ENCODE results near the gene SDC3. TPM values are rescaled to one million over a fixed set of nuclear protein-coding genes. Genes with fewer than 3 reads are reported as not detected.

Gene SDC3
- polyA plus RNA-seq, 5 donors = 31.6 to 44.1 (median 33.7) TPM

GRCh38 chr1:30857062-30857461 lies 51.5 kb downstream of the SDC3 start:
- DNase-seq = no peak

DNA sequence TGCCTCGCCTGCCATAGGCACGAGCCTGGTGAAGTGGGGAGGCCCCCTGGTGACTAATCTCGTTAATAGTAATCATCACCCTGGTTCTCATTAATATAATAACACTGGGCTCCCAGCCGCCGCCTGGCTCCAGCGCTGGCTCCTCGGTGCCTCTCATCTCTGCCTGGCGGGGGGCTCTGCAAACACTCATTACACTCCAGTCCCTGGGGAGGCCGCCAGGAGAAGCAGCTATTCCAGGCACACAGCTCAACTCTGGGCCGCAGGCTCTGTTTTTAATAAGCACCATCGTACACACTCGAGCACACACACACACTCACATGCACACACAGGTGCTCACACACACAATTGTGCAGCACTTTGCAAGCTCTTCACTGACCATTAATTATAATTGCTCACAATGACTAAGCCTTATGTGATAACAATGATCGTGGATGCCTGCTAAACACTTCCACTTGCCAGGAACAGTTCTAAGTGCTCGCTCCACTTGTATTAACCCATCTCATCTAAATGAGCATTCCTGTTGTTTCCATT lies 52.2 kb downstream of the SDC3 start:
- DNase-seq = no peak

DNA sequence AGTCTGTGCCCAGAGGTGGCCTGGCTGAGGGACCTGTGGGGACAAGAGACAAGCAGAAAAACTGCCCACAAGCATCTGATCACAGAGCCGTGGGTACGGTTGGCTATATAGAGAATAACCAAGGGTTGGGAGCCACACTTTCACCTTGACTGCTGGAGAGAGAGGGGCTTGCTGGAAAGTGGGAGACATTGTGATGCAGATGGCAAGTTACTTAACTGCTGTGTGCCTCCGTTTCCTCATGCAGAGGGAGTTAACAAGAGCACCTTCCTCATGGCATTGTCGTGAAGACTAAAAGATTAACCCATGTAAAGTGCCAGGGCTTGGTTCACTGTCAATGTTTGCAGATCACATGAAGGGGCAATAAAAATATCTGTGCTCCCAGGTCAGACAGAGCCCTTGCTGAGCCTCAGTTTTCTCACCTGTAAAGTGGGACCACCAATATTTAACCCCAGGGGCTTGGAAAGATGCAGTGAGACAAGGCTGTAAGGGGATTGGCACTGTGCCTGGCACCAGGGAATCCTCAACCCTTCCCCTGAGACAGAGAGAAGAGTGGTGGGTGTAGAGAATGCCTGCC lies 52.8 kb downstream of the SDC3 start:
- no peak for DNase-seq

GRCh38 chr1:30853350-30853749 lies 55.2 kb downstream of the SDC3 start:
- DNase-seq = no peak

DNA sequence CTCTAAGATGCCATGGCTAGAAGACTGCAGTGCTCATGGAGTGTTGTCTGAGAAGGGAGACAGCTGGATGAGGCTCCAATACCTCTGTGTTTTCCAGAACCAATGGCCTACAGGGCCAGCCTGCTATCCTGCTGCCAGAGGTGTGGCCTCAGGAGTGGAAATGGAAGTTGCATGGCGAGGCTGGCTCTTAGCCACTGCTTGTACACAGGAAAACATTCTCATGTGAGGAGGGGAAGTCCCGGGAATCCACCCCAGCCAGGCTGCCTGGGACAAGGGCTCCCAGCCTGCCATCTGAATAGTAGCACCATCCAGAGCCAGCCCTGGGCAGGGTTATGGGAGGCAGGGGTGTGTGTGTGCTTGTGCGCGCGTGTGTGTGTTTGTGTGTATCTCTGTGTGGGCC lies 56.5 kb downstream of the SDC3 start:
- peak in 1 of 2 donors; percentile 59 for DNase-seq

DNA sequence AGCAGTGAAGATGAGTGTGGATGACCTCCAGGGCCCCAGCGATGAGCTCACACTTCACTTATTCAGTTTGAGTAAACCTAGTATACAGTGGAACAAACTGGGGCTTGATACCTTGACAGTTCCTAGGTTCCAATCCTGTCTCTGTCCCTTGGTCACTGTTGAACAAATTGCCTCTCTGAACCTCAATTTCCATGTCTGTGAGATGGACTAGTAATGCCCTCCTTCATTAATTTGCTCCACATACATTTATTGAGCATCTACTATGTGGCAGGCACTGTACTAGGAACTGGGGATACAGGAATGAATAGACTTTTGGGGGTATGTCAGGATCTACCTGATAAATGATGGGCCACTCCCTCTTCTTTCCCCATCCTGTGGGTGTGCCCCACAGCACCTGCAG lies 57.3 kb downstream of the SDC3 start:
- no peak for DNase-seq

GRCh38 chr1:30850607-30851006 lies 58.0 kb downstream of the SDC3 start:
- no peak for DNase-seq

- no peak for DNase-seq
Observed at GRCh38 chr1:30848130-30848529, 60.4 kb downstream of the SDC3 start.

DNA sequence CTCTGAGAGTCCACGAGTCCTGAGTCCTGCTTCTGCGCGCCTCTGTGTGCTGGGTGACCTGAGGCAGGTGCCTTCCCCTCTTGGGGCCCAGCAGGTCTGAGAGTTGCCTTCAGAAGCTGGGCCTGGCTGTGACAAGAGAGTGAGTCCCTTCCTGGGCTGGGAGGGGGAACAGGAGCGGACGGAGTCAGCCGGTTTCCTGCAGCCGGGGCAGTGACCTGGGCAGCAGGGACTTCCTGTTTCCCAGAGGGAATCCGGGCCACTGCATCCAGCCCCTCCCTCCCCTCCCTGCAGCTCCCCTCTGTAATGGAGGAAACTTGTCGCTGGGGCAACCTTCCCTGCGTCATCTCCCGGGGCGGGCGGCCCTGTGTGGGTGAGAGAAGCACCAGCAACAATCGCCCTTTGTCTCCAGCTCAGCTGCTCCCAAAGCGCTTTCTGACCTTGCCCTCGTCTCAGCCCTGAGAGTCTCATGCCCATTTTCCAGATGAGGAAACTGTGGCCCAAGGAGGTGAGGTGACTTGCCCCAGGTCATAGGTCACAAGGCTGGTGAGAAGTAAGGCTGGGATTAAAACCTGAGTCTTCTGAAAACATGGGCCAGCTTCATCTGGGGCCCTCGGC lies 61.1 kb downstream of the SDC3 start:
- peak in 1 of 2 donors; percentile 66 for DNase-seq

DNA sequence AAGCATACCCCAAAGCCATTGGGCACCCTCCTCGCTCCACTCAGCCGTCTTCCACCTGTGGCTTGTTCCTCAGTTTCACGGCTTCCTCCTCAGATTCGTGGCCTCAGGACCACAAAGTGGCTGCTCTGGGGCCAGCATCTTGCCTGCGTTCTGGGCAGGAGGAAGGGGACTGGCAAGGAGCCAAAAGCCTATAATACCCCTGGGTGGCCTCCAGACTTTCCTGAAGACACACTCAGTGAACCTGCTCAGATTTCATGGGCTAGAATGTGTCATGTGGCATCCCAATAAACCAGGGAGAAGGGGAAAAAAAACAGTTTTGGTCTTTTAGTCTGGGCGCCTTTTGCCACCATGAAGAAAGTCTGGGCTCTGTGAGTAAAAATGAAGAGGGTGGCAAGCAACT lies 62.0 kb downstream of the SDC3 start:
- DNase-seq = no peak

DNA sequence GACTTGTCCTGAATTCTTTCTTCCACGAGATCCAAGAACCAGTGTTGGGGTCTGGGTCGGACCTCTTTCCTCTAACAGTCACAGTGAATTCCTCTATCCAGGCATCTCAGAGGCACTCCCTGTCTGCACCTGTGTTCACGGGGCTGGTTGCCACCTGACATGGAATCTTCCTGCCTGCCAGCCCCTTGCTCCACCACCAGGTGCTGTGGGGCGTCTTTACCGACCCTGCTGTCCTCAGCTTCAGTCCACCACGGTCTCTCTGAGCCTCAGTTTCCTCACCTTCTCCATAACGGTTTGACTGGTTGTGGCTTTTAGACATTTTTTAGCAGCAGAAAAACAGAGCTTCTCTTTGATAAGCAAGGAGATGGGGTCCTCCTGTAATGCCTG lies 62.7 kb downstream of the SDC3 start:
- no peak for DNase-seq

DNA sequence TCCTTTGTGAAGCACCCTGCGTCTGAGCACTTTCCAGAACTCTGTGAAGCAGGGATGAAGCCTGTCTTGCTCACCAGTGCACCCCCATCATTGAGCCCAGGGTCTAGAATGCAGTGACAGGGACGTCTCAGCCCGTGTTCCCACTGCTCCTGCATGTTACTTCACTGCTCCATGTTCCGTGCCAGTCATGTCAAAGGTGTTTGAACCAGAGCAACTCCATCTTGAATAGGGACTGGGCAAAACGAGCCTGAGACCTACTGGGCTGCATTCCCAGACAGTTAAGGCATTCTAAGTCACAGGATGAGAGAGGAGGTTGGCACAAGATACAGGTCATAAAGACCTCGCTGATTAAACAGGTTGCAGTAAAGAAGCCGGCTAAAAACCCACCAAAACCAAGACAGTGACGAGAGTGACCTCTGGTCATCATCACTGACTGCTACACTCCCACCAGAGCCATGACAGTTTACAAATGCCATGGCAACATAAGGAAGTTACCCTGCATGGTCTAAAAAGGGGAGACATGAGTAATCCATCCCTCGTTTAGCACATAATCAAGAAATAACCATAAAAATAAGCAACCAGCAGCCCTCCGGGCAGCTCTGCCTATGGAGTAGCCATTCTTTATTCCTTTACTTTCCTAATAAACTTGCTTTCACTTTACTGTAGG lies 63.2 kb downstream of the SDC3 start:
- no peak for DNase-seq

GRCh38 chr1:30844631-30845030 lies 63.9 kb downstream of the SDC3 start:
- DNase-seq = no peak

DNA sequence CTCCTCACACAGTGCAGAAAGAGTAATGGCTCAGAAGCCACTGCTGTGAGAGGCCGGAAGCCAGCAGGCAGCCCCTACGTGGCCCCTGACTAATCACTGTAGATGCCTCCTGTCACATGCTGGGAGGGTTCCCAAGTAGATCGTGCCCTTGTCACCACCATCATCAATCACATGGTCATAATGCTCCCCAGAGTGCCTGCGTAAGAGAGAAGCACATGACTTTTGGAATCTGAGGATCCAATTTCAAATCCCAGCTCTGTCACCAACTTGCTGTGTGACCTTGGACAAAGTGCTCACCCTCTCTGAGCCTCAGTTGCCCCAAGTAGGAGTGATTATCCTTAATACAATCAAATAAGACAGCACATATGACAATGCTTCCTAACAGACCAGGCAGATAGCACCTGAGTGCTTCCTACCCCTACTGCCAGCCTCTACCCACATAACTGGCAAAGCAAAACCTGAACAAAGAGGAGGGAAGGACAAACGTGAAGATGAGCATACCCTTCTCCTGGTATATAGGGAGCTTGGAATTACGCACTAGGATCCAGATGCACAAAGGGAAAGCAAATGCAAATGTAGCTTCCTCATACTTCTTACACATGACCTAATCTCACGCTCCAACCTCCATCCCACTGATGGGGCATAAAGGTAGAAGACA lies 65.7 kb downstream of the SDC3 start:
- peak in 1 of 2 donors; percentile 72 for DNase-seq

- DNase-seq = no peak
Observed at GRCh38 chr1:30840904-30841598, 67.5 kb downstream of the SDC3 start.

- DNase-seq = no peak
Observed at GRCh38 chr1:30839827-30840359, 68.7 kb downstream of the SDC3 start.

DNA sequence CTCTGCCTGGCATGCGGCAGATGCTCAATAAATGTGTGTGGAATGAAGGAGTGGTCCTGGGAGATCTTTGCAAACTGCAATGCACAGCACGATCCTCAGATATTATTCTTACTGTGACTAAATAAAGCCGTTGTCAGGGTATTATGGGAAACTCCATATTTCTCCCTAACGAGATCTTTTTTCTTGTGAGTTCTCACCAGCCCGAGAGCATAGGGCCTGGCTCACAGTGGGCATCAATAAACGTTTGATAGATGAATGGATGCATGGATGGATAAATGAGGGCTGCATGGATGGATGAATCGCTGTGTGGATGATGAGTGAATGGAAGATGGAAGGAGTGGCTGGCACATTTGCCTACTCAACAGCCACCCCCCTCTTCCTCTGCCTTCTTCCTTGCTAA lies 69.6 kb downstream of the SDC3 start:
- DNase-seq = no peak

- DNase-seq = no peak
Observed at GRCh38 chr1:30837653-30838052, 70.9 kb downstream of the SDC3 start.

DNA sequence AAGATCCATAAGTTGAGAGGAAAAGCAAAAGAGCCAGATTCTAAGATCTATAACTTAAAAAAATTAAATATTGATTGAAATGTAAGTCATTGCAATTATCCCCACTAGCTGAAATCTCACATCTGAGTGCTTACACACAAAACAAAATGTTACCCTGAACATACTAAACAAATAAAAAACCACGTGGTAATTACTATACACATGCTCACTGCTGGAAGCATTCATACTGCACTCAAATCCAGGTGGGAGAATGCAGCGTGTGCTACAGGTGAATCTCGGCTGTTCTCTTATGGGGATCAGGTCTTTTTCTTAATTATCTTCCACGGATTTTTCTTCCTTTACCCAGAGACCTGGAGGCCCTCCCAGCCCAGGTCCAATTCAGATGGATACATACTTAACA lies 74.3 kb downstream of the SDC3 start:
- no peak for DNase-seq

DNA sequence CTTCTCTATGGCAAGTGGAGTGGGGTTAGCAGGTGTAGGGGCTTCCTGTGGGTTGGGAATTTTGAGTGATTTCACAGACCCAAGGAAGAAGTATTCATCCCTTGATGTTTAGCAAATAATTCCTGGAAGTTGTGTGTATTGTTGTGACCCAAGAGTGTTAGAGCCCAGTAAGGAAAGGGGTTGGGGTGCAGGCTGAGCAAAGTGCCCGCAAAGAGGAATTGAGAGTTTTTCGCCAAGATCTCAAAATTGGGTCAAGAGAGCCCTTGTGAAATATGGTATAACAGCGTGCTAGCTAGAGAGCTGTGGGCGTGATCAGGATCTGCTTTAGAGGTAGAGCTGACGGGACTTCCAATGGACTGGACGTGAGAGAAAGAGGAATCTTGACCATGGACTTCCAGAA lies 78.0 kb downstream of the SDC3 start:
- no peak for DNase-seq

GRCh38 chr1:30829889-30830288 lies 78.7 kb downstream of the SDC3 start:
- DNase-seq = no peak
